ENCODE data around the gene YPEL1. TPM values are rescaled to one million over a fixed set of nuclear protein-coding genes. Genes with fewer than 3 reads are reported as not detected.

YPEL1 gene, protein sequence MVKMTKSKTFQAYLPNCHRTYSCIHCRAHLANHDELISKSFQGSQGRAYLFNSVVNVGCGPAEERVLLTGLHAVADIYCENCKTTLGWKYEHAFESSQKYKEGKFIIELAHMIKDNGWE
- total RNA-seq = 1 to 10 TPM in 3 of 4 donors, under 1 TPM in 1; 0.53 to 8.5 (median 3.0) TPM

DNA sequence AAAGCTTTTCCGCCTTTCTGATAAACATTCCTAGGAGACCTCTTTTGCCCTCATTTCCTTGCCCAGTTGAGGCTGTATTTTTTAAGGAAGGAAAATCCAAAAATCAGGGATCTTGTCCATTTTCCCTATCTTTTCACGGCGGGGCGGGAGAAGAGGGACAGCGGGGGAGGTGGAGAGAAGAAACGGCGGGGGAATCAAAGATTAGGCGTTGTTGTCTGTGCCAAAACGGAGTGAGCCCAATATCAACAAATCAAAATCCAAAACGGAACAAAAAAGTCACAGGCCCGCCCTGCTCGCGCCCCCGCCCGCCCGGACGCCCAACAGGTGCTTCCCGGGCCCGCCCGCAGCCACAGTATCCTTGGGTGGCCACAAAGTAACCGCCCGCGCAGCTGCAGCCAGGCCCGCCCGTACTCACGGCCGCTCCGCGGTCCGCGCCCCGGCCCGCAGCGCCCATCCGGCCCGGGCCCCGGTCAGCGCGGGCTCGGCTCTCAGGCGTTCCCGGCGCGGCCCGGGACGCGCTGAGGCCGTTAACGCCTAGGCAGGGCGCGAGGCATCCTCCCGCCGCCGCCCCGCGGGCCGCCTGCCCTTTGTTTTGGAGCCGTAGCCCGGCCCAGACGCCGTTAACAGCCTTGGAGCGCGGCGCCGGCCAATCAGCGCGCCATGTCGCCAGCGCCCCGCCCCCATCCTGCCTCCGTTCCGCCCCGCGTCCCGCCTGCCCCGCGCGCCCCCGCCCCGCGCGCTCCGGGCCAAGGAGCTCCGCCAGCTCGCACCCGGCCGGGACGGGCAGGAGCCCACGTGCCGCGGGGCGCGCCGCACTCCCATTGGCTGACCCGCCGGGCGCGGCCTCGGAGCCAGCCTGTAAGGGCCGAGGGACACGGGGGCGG is at the start of gene YPEL1:
Gene YPEL1, minus strand, starts transcription at position 595 of the 884 bp plus-strand sequence. CDS start 25,050 bp downstream, outside the sequence.
- Histone ChIP-seq H3K27ac (peak within 1 kb of the TSS; percentile 40 to 92 (median 82)), H3K4me3 (peak within 1 kb of the TSS; percentile 32 to 89 (median 61)), H3K27me3 (no peaks in the 10 kb centered on the region), H3K4me1 (peaks cover 6 to 20% (median 9%) of the 10 kb centered on the region in 3 donors), H3K9me3 (no peaks in the 10 kb centered on the region), H3K36me3 (no peaks in the 10 kb centered on the region)
- DNase-seq = peak; percentile 71
- intact Hi-C loops (cut with DNase I) = loop anchor here (10.0 kb wide), 1 partner anchor 129 kb away; the partner anchor contains the start of gene MAPK1
- TF ChIP-seq, protein P1, sequence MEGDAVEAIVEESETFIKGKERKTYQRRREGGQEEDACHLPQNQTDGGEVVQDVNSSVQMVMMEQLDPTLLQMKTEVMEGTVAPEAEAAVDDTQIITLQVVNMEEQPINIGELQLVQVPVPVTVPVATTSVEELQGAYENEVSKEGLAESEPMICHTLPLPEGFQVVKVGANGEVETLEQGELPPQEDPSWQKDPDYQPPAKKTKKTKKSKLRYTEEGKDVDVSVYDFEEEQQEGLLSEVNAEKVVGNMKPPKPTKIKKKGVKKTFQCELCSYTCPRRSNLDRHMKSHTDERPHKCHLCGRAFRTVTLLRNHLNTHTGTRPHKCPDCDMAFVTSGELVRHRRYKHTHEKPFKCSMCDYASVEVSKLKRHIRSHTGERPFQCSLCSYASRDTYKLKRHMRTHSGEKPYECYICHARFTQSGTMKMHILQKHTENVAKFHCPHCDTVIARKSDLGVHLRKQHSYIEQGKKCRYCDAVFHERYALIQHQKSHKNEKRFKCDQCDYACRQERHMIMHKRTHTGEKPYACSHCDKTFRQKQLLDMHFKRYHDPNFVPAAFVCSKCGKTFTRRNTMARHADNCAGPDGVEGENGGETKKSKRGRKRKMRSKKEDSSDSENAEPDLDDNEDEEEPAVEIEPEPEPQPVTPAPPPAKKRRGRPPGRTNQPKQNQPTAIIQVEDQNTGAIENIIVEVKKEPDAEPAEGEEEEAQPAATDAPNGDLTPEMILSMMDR (IDR thresholded peaks at IDR 0.05) = peak in 2 of 6 experiments; percentile 4 to 16
- peak in 3 of 4 donors; percentile 94 to 98 (median 97) for TF ChIP-seq POLR2A (IDR thresholded peaks at IDR 0.05)
- 1% methylated on average over 5 to 12 of the region's 102 CpGs for WGBS, 2 donors

DNA sequence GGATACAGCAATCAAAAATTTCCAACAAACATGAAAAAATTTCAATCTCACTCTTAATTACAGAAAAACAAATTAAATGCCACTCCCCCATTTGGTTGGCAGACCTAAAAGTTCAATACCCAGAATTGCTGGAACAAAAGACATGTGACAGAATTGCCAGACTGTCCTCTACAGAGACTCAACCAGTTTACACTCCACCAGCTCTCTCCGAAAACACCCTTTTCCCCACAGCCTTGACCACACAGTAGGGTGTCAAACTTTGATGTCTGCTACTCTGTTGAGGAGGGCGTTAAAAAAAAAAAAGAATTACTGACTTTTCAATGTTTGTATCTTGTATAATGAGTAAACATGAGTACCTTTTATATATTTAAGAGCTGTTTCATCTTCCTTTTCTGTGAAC is 44.7 kb upstream of the YPEL1 start:
- intact Hi-C loops (cut with DNase I) = no loop called here
- Histone ChIP-seq H3K4me1 (peaks cover 0 to under 1% (median 0%) of the 10 kb centered on the region in 3 donors), H3K27me3 (no peaks in the 10 kb centered on the region), H3K36me3 (peaks cover 4 to 88% (median 7%) of the 10 kb centered on the region in 3 donors), H3K9me3 (no peaks in the 10 kb centered on the region), H3K4me3 (no peak overlapping the region), H3K27ac (no peak overlapping the region)
- WGBS, 2 donors = 94% methylated on average over 2 of the region's 2 CpGs
- TF ChIP-seq, protein P1 (IDR thresholded peaks at IDR 0.05) = no peak
- no peak for TF ChIP-seq POLR2A (IDR thresholded peaks at IDR 0.05)
- no peak for DNase-seq

DNA sequence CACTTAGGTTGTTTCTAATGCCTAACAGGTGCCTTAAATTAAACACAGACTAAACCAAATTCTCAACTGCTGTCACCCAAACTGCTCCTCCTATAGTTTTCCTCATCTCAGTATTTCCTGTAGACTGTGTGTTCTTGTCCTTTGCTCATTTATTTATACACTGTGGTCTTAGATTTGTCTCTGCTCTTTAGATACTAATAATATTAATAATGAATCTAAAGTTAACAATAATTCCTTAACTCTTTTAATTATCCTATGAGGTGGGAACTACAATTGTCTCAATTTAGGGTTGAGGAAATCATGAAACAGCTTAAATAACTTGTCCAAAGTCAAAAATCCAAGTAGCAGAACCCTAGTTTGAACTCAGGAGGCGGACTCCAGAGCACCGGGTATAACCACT is 43.9 kb upstream of the YPEL1 start:
- Histone ChIP-seq H3K4me1 (peaks cover 0 to 5% (median 0%) of the 10 kb centered on the region in 3 donors), H3K4me3 (no peak overlapping the region), H3K9me3 (no peaks in the 10 kb centered on the region), H3K27me3 (no peaks in the 10 kb centered on the region), H3K27ac (no peak overlapping the region), H3K36me3 (peaks cover 4 to 80% (median 7%) of the 10 kb centered on the region in 3 donors)
- DNase-seq = no peak
- 97 to 98% methylated on average over 2 of the region's 2 CpGs for WGBS, 2 donors
- intact Hi-C loops (cut with DNase I) = no loop called here
- TF ChIP-seq POLR2A (IDR thresholded peaks at IDR 0.05) = no peak
- TF ChIP-seq, protein P1 (IDR thresholded peaks at IDR 0.05) = no peak

DNA sequence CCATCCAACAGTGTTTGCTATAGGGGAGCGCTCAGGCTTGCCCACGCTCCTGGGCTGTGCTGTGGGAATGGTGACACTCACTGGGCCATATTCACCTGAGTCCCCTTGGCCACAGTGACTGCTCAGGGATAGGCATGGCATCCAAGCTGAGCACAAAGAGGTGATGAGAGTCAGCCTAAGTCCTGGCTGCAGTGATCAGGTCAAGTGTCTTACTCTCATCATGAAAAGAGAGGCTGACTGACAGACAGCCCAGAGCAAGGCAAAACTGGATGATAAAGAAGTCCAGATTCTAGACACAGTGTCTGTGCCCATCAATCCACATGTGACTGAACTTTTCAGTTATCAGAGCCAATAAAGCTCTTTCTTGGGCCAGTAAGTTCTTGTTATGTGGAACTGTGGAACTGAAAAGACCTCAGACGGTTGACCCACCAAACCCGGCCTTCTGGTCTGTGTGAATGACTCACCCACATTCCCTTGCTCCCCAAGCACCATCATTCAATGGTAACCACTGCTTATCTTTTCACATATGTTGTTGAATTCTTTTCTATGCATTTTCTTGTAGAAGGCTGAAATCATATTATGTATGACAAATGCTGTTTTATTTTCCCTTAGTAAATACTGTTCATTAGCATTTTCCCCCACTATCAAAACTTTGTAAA is 43.2 kb upstream of the YPEL1 start:
- Histone ChIP-seq H3K36me3 (peaks cover 4 to 77% (median 7%) of the 10 kb centered on the region in 3 donors), H3K4me1 (peaks cover 0 to 5% (median 0%) of the 10 kb centered on the region in 3 donors), H3K27ac (no peak overlapping the region), H3K9me3 (no peaks in the 10 kb centered on the region), H3K4me3 (no peak overlapping the region), H3K27me3 (no peaks in the 10 kb centered on the region)
- no peak for DNase-seq
- 60 to 84% methylated on average over 2 to 4 of the region's 4 CpGs for WGBS, 2 donors
- intact Hi-C loops (cut with DNase I) = no loop called here
- no peak for TF ChIP-seq POLR2A (IDR thresholded peaks at IDR 0.05)
- TF ChIP-seq, protein P1 (IDR thresholded peaks at IDR 0.05) = no peak

Data from esophagus squamous epithelium (tissue), 5 donors.